H1 (cell line): ENCODE results near the gene NUP107. TPM values are rescaled to one million over a fixed set of nuclear protein-coding genes. Genes with fewer than 3 reads are reported as not detected.

Source experiments
- JUND ChIP-seq: IDR thresholded peaks from 2 replicates; pipeline ENCODE4 v1.6.1; 2011; ENCODE audit warnings: mild to moderate bottlenecking, improper control_type of control experiment, low read length
- POU5F1 ChIP-seq: IDR thresholded peaks from 2 replicates; pipeline ENCODE4 v1.6.1; 2011; ENCODE audit warnings: low read depth, mild to moderate bottlenecking, low read length, moderate library complexity
- SIX5 ChIP-seq: IDR thresholded peaks from 2 replicates; pipeline ENCODE4 v1.6.1; 2011; ENCODE audit warnings: mild to moderate bottlenecking, low read depth, low read length
- TAF1 ChIP-seq: IDR thresholded peaks from 2 replicates; pipeline ENCODE4 v1.6.1; 2011; ENCODE audit warnings: mild to moderate bottlenecking, low read depth, low read length
- polyA plus RNA-seq, 7 experiments: library from polyadenylated mRNA; depleted of rRNA in 3 of 7; stranded (reverse) in 5 of 7; unstranded in 2 of 7; fragments of >200 nt in 5 of 7; fragments of 200-250 nt in 2 of 7; gene quantifications; 1 replicate in 5 of 7; 2 replicates in 1 of 7; 4 replicates in 1 of 7; pipeline versions ENCODE4 v1.2.1 to v1.2.3, GENCODE V29; 2011 to 2013; ENCODE audit warnings: missing spikeins in 2 of 7, mixed read lengths in 2 of 7
- total RNA-seq: library from RNA; stranded (reverse); fragmentation: NEBNext Ultra II Directional; extraction: Animal tissue kit (Norgen Biotek cat#: 25700); gene quantifications from 2 replicates; pipeline ENCODE4 v1.2.1, GENCODE V29; 2021
- TF ChIP-seq, protein P1 (sequence below): IDR thresholded peaks from 2 replicates; pipeline ENCODE4 v1.6.1; 2012; ENCODE audit warnings: inconsistent platforms

The NUP107 gene
- total and polyA plus RNA-seq, 2 of the 8 experiments (the other 6 are each of a cell fraction or from before 2014, with no cell fraction given), result 46.1 to 141 TPM

DNA sequence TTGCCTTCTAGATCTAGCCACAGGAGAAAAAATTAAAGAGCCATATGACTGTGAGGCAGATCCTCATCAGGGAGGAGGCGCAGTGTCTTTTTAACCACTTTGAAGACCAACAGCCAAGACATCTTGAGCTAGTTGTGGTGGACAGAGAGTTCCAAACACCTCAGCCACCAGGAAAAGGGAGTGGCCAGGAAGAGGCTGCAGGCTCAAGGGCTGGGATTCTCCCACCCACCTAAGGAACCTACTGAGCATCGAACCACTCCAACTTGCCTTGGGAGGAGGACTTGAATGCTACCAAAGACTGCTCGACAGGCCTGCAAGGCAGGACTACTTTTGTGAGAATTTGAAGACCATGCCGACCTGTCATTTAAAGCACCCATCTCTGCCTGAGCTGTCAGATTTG is 106.7 kb downstream of the NUP107 start (continued):
- TF ChIP-seq, protein P1, sequence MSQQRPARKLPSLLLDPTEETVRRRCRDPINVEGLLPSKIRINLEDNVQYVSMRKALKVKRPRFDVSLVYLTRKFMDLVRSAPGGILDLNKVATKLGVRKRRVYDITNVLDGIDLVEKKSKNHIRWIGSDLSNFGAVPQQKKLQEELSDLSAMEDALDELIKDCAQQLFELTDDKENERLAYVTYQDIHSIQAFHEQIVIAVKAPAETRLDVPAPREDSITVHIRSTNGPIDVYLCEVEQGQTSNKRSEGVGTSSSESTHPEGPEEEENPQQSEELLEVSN, result no peak
- no peak for TF ChIP-seq SIX5
- TF ChIP-seq POU5F1, result no peak
- TF ChIP-seq TAF1, result no peak
- TF ChIP-seq JUND, result no peak
